Esophagus squamous epithelium (tissue), 4 donors: ENCODE measurements around the gene ADIPOQ.

Experiments used
- POLR2A ChIP-seq, 4 donors: fragments of 450-650 bp; IDR thresholded peaks; one replicate each; pipeline ENCODE4 v1.6.1; 2017; ENCODE audit warnings: antibody characterized with exemption in 4 of 4, mild to moderate bottlenecking in 4 of 4, moderate library complexity in 3 of 4
- TF ChIP-seq, protein P1 (sequence below), 6 experiments: fragments of 450-650 bp in 4 of 6; fragments of 200-600 bp in 2 of 6; sonication (generic) in 2 of 6; IDR thresholded peaks; one replicate each; pipeline ENCODE4 v1.5.1; 2016 to 2019; ENCODE audit warnings: antibody characterized with exemption in 6 of 6, mild to moderate bottlenecking in 4 of 6, moderate library complexity in 4 of 6

DNA sequence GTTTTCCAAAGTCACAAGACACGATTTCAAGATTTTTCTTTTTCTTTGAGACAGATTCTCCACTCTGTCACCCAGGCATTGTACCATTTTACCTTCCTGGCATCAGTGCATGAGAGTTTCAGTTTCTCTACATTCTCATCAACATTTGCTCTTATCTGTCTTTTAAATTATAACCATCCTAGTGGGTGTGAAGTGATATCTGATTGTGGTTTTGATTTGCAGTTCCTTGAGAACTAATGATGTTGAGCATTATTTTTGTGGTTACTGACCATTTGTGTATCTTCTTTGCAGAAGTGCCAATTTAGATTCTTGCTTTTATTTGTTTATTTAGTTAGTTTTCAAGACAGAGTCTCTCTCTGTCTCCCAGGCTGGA, 41.2 kb downstream of the ADIPOQ start:
- TF ChIP-seq, protein P1, sequence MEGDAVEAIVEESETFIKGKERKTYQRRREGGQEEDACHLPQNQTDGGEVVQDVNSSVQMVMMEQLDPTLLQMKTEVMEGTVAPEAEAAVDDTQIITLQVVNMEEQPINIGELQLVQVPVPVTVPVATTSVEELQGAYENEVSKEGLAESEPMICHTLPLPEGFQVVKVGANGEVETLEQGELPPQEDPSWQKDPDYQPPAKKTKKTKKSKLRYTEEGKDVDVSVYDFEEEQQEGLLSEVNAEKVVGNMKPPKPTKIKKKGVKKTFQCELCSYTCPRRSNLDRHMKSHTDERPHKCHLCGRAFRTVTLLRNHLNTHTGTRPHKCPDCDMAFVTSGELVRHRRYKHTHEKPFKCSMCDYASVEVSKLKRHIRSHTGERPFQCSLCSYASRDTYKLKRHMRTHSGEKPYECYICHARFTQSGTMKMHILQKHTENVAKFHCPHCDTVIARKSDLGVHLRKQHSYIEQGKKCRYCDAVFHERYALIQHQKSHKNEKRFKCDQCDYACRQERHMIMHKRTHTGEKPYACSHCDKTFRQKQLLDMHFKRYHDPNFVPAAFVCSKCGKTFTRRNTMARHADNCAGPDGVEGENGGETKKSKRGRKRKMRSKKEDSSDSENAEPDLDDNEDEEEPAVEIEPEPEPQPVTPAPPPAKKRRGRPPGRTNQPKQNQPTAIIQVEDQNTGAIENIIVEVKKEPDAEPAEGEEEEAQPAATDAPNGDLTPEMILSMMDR (IDR thresholded peaks at IDR 0.05): no peak
- TF ChIP-seq POLR2A (IDR thresholded peaks at IDR 0.05): no peak
